GM10248 (cell line): ENCODE results near the gene DTL.
A peak's percentile ranks its signal among the peaks of the same experiment; 100 is the strongest.
"Not testable (repeated sequence)": the region's sequence is repeated elsewhere in the genome, so short reads cannot be mapped to it uniquely, and the experiment has no call there.

ENCODE experiments used
- CTCF ChIA-PET: fragments of 300-600 bp; sonication (Branson Sonifier 250); formaldehyde crosslinking; extraction: SDS; loops from one replicate; lab custom pipeline; 2021; ENCODE audit warnings: antibody characterized with exemption; lab: Yijun Ruan, JAX
- POLR2A ChIA-PET: fragments of 350-650 bp; sonication (Branson Sonifier 250); formaldehyde crosslinking; extraction: SDS; loops from one replicate; lab custom pipeline; 2020; ENCODE audit warnings: antibody characterized with exemption; lab: Yijun Ruan, JAX
- DNase-seq: peaks from one replicate; pipeline ENCODE4 v3.0.0; 2012; ENCODE audit errors: extremely low spot score
- CTCF ChIP-seq: IDR thresholded peaks from 2 replicates; pipeline ENCODE4 v1.5.1; 2012; ENCODE audit warnings: mild to moderate bottlenecking, low read depth; ENCODE audit errors: extremely low read depth, missing control alignments, control extremely low read depth

DTL gene

GRCh38 chr1:212035123-212035834, at the start of gene DTL, which contains the start of gene INTS7:
Gene DTL, plus strand, starts transcription at chr1:212035748. Its CDS starts 143 bp downstream, at chr1:212035891.
Gene INTS7, minus strand, starts transcription at chr1:212035557. Its CDS starts 120 bp downstream, at chr1:212035437.
- CTCF ChIA-PET, result interaction anchor here (0.6 to 6.5 kb wide), 92 partner anchors 12 to 979 kb away, joined by 3 to 133 read pairs (median 5); partner anchors contain the start of genes NEK2, NENF and SLC30A1
- DNase-seq, result peak; percentile 98
- POLR2A ChIA-PET, result interaction anchor here (1.0 to 1.8 kb wide), 3 partner anchors 220 to 573 kb away, joined by 5 to 7 read pairs (median 6); partner anchors contain the start of gene ATF3
- peak; percentile 80 for TF ChIP-seq CTCF

DNA sequence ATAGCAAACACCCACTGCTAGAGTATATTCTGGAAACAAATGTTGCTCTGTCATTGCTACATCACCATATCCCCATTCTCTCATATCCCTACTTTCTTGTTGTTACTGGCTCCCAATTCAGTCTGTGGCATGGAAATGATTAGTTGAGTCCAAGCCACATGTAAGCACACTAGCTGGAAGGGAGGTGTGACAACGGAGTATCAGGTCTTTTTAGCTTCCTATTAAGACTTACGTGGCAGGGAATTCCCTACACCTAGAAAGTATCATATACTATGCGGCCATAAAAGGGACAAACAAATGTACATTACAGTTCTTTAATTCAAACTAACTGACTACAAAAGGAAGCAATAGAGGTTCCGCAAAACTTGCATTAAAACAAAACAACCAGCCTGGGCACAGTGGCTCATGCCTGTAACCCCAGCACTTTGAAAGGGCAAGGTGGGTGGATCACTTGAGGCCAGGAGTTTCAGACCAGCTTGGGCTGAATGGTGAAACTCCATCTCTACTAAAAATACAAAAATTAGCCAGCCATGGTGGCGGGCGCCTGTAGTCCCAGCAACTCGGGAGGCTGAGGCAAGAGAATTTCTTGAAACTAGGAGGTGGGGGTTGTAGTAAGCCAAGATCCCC, 48.8 kb upstream of the DTL start:
- TF ChIP-seq CTCF, result no peak
- CTCF ChIA-PET, result interaction anchor here (0.9 to 2.5 kb wide), 10 partner anchors 9 to 808 kb away, joined by 3 to 12 read pairs (median 4); partner anchors contain the start of genes DTL and INTS7
- POLR2A ChIA-PET, result no interaction called here
- DNase-seq, result no peak

DNA sequence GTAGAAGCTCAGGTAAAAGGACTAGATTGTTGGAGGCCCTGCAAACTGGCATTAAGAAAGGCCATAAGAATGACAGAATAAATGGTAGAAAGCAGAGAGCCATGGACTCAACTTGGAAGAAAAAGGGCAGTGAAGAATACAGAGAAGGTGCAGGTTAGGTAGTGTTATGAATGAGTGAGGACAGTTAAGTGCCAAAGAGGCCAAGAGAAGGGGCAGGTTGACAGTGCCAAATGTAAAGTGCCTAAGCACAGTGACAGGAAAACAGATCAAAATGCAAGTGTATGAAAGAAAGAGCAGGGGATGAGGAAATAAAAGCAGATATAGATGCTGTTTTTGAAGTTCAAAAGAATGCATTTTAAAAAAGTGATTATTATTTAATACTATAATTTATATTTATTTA, 43.9 kb upstream of the DTL start:
- CTCF ChIA-PET, result interaction anchor here (1.4 kb wide), 2 partner anchors 43 to 294 kb away, joined by 3 read pairs; no protein-coding TSS in a partner anchor
- DNase-seq, result no peak

DNA sequence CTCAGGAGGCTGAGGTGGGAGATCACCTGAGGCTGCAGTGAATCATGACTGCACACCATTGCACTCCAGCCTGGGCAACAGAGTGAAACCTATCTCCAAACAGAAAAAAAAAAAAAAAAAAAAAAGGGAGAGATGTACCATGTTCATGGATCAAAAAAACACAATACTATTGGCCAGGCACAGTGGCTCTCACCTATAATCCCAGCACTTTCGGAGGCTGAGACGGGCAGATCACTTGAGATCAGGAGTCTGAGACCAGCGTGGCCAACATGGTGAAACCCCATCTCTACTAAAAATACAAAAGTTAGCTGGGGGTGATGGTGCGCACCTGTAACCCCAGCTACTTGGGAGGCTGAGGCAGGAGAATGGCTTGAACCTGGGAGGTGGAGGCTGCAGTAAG, 38.1 kb upstream of the DTL start:
- DNase-seq, POLR2A ChIA-PET: not testable (repeated sequence)
- CTCF ChIA-PET, result interaction anchor here (1.0 to 1.8 kb wide), 2 partner anchors 9 to 38 kb away, joined by 3 to 6 read pairs; partner anchors contain the start of genes DTL and INTS7

More for the DNA sequence above, 43.9 kb upstream of the DTL start:
- POLR2A ChIA-PET, result no interaction called here
- TF ChIP-seq CTCF, result no peak

DNA sequence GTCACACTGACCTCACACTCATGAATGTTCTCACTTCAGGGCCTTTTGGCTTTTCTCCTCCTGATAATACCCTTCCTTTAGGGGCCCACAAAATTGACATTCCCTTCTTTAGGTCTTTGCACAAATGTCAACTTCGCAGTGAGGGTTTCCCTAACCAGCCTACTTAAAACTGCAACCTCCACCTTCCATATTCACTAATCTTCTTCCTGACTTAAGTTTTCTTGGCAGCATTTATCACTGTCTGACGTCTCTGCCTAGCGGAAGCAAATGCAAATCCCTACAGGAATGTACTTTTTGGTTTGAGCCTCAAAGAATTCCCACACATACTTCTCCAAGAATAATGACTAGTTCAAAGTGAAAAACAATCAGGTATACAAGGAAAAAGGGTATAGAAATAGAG, 33.0 kb upstream of the DTL start:
- ChIA-PET CTCF (interaction anchor here (0.9 to 1.4 kb wide), 2 partner anchors 9 to 304 kb away, joined by 3 to 4 read pairs; no protein-coding TSS in a partner anchor), POLR2A (no interaction called here)
- no peak for TF ChIP-seq CTCF
- DNase-seq, result no peak

DNA sequence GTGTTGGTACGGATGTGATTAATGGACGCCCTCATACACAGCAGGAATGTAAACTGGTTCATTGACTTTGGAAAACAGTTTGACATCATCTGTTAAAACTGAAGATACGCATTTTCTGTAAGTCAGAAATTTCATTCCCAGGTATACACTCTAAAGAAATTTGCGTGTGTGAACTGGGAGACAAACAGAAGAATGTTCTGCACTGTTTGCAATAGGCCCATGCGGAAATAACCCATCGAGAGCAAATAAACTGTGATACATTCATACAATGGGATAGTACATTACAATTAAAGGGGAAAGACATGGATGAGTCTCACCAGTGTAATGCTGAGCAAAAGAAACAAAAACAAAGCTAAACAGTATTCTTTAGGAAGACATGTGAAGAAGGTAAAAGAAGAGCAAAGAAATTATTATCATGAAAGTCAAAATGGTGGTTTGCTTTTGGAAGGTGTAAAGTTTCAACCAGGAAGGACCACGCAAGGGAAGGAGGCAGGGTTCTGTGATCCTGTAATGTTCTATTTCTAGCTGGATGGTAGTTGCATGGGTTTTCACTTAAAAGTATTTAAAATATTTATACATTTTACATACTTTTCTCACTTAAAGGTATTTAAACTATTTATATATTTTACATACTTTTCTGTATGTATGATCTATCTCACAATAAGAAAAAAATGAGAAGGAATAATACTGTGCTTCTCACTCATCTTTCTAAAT, 30.5 kb upstream of the DTL start:
- ChIA-PET POLR2A (no interaction called here), CTCF (interaction anchor here (0.8 to 6.9 kb wide), 5 partner anchors 8 to 451 kb away, joined by 3 to 61 read pairs (median 4); partner anchors contain the start of genes DTL and INTS7)
- no peak for TF ChIP-seq CTCF
- no peak for DNase-seq
